GM19324 (cell line): ENCODE data around the gene ADIG.

Experiments
- ATAC-seq: cut with Tn5 transposase; IDR thresholded peaks from one replicate; pipeline ENCODE4 v1.9.1; 2021; ENCODE audit warnings: mild to moderate bottlenecking, moderate library complexity; ENCODE audit not compliant: unreplicated experiment, low FRiP score

ADIG gene

DNA sequence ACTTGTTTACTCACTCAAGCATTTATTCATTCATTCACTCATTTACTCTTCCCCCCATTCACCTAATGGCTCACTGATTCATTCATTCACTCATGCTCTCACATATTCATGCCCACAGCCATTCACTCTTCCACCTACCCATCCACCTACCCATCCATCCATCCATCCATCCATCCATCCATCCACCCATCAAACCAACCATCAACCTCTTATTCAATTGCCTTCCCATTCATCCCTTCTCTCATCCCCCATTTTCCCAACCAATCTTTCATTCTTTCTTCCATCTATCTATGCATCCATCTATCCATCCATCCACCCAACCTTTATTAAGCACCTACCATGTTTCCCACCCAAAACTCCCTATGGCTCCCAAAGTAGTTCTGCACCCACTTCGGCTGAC lies 19.1 kb downstream of the ADIG start:
- no peak for ATAC-seq

DNA sequence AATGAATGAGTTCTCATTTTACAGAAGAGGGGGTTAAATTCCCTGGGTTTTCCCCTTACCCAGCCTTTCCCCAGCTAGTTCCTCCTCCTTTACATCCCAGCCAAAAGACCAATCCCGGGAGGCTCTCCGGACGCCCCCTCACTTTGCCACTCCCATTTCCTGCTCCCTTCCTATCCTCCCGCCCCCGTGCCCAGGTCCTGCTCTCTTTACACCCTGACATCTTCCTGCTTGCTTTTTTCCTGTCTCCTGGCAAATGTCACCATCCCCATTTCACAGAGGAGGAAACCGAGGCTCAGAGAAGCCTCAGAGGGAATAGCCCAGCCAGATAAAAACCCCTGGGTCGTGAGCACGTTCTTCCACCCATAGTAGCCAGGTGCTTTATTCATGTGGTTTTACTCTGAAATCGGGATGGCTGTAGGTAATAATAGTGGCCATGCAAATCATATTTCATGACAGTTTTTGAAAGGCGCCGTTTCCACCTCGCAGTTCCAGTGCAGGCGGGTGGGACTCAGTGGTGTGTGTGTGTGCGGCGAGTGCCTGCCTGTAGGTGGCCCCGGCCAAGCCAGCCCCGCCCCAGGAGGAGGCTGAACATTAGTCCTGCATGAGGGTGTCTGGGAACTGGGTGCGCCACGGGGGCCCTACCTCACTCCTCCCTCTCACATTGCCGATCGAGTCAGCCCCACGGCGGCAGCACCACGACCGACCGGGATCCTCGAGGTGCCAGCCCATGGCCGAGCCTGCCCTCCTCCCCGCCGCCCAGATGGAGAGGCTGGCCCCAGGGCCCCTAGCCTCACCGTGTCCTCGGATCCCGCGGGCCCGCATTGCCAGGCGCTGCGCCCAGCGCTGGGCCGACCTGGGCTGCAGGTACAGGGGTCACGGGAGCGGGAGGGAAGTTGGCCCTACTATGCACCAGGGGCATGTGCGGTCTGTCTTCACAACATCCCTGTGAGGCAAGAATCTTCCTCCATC lies 20.5 kb downstream of the ADIG start, which contains the start of gene ARHGAP40:
ARHGAP40 (plus strand) TSS at position 594 of the 969 bp plus-strand sequence.
- no peak for ATAC-seq

GRCh38 chr20:38602185-38602581 lies 21.2 kb downstream of the ADIG start:
- ATAC-seq, result no peak

DNA sequence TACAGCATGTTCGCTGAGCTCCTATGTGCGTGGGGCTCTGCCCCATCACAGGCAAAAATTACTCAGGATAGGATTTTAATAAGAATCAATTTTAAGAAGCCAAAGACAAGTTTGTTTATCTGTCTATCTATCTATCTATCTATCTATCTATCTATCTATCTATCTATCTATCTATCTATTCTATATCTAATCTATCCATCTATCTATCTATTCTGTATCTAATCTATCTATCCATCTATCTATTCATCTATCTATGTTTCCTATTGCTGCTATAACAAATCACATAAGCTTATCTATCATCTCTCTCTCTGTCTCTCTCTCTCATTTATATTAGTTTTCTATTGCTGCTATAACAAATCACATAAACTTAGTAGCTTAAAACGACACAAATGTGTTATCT lies 22.3 kb downstream of the ADIG start:
- no peak for ATAC-seq

DNA sequence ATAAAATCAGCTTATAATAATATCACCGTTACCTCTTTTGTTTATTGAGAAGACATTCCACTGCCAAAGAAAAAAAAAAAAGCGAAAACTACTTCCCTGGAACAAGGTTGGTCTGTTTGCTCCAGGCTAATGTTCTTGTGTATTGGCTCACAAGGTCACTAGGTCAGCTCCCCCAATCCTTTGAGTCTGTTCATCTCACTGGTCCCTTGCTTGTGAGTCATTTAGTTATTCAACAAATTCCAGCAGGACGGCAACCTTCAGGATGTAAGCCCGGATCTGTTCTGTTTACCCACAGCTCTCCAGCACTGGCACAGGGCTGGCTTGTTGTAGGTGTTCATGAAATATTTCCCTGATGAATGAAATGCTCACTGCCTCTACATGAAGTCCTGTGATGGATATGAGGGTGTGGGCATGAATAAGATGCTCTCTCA lies 23.9 kb downstream of the ADIG start:
- no peak for ATAC-seq

DNA sequence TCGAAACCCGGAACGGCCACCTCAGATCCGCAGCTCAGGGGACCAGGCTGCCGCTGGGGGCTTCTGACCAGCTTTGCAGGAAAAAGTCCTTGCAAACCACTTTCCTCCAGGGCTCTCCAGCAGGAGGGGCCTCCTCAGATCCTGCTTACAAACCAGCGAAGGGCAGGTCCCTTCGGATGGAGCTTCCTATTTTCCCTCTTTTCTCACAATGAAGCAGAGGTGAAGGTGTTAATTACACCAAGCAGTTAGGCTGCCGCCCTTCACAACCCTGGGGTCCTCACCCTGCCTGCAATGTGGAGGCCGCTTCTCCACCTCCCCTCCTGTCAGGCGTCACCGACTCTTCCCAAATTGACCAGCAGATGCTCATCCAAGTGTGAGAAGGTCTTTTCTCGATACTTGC lies 26.4 kb downstream of the ADIG start:
- ATAC-seq, result no peak

DNA sequence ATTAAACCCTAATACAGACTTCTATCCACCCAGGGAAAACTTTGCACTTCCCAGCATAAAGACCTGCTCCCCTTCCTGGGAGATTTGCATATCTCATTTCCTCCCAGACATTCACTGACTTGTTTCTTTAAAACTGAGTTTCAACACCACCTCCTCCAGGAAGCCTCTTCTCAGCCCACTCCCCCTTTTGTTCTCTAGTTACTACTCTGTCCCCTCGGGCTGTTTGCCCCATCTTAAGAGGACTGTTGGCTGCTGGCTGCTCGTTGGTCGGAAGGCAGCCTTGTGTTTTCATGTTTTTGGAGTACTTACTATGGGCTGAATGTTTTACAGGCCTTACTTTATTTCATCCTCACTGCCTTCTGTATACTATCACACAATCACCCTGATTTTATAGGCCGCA lies 27.2 kb downstream of the ADIG start:
- ATAC-seq, result no peak

- no peak for ATAC-seq
Measured at GRCh38 chr20:38609815-38610214, 28.8 kb downstream of the ADIG start.

DNA sequence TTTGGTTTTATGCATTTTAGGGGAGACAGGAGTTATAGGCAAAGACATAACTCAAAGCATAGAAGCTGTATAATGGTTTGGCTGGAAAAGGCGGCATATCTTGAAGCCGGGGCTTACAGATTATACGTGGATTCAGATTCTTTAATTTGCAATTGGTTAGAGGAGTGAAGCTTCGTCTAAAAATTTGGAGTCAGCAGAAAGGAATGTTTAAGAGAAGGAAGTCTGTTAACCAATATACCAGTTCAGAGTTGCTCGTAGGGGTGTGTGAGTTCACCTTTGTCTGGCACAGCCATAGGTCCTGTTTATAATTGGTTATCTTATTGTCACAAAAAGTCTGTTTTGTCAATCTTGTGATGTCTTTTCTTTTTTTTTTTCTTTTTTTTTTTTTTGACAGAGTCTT lies 29.5 kb downstream of the ADIG start:
- ATAC-seq, result no peak

DNA sequence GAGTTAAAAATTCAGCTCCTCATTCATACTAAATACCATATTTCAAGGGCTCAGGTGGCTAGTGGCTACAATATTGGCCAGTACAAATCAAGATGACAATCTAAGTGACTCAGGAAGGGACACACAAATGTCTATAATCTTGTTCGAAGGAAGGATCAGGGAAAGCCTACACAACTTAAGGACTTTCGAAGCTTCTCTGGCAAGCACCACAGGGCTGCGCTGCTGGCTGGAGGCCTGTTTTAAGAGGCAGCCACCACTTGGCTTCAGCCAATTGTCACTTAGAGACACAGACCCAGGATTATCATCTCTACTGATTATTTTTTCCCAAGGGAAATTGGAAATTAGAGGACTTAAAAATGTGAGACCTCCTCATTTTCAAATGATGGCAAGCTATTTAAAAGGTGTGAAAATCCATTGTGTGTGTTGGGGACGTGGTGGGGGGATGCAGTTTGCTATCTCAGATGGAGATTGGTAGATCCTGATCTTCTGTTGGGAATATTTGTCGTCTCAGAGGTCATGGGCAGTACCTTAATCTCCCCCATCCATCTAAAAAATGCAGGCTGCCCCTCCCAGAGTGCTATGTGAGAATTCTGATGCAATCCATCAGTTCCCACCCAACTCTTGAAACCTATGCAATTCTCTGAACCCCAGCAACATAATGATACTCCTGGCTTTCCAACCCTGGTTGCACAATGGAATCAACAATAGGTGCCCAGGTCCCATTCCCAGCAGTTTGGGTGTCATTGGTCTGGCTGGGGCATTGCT lies 31.9 kb downstream of the ADIG start:
- no peak for ATAC-seq

DNA sequence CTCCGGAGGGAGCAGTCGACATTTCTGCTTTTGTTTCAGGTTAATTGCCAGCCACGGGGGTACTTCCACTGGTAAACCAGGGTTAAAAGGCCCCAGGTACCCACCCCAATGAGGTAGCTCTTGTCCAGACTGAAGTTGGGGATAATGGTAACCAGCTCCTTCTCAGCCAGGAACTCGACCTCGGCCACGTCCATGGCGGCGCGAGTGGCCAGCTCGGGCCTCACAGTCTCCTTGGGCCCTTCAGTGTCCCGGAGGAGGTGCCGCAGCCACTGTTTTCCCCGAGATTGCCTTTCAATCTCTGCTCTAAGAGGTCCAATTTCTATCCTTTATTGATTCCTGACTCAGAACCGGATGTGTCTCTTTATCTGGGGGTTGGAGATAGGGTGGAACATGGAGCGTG lies 34.3 kb downstream of the ADIG start:
- ATAC-seq, result no peak

DNA sequence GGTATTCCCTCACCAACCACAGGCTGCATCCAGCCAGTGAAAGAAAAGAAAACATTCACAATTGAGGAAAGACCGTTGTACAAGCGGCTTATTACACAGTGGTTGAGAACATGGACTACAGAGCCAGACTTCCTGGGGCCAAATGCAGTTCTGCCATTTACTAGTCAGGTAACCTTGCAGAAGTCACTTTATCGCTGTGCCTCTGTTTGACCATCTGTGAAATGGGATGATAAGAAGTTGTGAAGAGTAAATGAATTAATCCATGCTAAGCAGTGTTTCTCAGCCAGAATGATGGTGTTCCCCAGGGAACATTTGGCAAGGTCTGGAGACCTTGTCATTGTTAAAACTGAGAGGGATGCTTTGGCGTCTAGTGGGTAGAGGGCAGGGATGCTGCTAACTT lies 35.5 kb downstream of the ADIG start:
- no peak for ATAC-seq

DNA sequence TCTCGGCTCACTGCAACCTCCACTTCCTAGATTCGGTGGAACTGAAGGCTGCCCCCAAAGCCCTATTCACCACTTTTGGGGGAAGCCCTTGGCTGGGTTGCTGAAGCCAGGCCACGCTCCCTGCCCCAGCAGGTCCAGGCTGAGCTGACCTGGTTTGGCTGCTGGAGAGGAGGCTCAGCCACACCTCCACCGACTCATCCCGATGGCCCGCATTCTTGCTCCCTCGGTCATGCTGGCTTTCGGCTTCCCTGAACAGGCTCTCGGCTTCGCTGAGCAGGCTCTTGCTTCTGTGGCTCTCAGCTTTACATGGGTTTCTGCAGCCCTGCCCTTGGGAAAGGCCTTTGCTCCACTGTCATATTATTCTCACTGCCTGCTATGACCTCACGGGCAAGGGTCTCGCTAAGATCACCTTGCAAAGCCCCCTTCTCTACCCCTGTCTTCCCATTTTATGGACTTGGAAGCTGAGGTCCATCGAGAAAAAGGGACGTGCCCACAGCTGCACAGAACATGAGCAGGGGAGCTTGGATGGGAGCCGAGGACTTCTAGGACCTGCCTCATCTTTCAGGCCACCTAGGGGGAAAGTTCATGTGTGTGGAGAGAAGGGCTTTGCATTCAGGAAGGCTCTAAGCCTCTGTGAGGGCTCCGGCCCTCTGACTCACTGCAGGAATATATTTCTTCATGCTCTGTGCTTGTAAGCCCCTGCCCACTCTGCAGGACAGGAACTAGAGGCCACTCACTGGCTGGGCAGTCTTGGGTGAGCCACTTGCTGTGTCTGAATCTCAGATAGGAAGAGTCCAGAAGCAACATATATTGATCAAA lies 36.2 kb downstream of the ADIG start:
- no peak for ATAC-seq

GRCh38 chr20:38617830-38618196 lies 36.8 kb downstream of the ADIG start:
- ATAC-seq, result no peak

DNA sequence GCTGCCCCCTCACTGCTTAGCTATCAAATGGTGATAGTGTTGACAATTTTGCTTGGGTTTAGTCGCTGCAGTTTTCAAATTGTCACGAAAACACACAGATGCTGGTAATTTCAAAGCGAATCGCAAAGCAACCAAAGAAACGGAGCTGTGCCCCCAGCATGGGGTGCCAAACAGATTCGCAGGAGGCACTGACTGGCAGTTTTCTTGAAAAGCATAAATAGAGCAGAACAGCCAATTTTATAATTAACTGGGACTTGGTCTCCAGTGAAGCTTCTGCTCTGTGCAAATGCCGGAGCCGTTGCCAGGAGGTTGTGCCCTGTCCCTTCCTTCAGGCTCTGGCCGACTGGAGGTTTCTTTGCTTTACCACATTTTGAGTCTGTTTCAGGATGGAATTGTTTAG lies 39.4 kb downstream of the ADIG start:
- no peak for ATAC-seq

DNA sequence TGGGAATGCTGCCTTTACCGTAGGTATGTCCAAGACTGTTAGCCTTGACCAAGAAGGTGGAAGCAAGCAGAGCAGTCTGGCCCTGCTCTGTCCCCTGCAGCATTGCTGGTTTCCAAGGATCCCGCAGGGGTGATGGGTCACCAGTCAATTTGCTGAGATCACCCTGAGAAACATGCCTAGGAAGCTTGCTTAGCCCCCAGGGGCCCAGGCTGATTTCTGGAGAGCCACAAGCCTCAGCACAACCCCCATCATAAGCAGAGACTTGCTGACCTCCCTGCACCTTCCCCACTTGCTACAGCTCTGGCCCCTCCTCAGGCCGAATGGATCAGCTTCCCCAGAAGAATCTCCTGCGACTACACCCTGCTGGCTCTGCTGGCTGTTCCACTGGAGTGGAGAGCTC lies 42.1 kb downstream of the ADIG start:
- ATAC-seq, result no peak

GRCh38 chr20:38624084-38624483 lies 43.1 kb downstream of the ADIG start:
- no peak for ATAC-seq

GRCh38 chr20:38625896-38626295 lies 44.9 kb downstream of the ADIG start:
- ATAC-seq, result no peak

GRCh38 chr20:38626921-38627659 lies 46.1 kb downstream of the ADIG start:
- no peak for ATAC-seq
